Hypothalamus (tissue), 51 donors: Measurements from ENCODE around the gene TTC7B.

Experiments
- DNase-seq, 51 donors: peaks; one replicate each; lab custom pipeline; 2025; lab: John Stamatoyannopoulos, UW

The TTC7B gene

GRCh38 chr14:90678420-90678819 is 137.8 kb downstream of the TTC7B start:
- DNase-seq, result no peak

GRCh38 chr14:90677484-90678050 is 138.7 kb downstream of the TTC7B start:
- no peak for DNase-seq

- DNase-seq, result no peak
These were observed 139.3 kb downstream of the TTC7B start for GRCh38 chr14:90676912-90677311.

- no peak for DNase-seq
These were observed 139.9 kb downstream of the TTC7B start for GRCh38 chr14:90676356-90676755.

GRCh38 chr14:90675399-90675798 is 140.8 kb downstream of the TTC7B start:
- DNase-seq, result peak in 2 of 51 donors; percentile 36 to 66

GRCh38 chr14:90674716-90675115 is 141.5 kb downstream of the TTC7B start:
- no peak for DNase-seq

- no peak for DNase-seq
These were observed 142.1 kb downstream of the TTC7B start for GRCh38 chr14:90674043-90674670.

- DNase-seq, result peak in 1 of 51 donors; percentile 65
These were observed 144.6 kb downstream of the TTC7B start for GRCh38 chr14:90671382-90672234.

GRCh38 chr14:90669731-90670130 is 146.5 kb downstream of the TTC7B start:
- DNase-seq, result no peak

- DNase-seq, result no peak
These were observed 149.7 kb downstream of the TTC7B start for GRCh38 chr14:90666571-90666970.

GRCh38 chr14:90665321-90666000 is 150.8 kb downstream of the TTC7B start:
- DNase-seq, result no peak

GRCh38 chr14:90664911-90665310 is 151.3 kb downstream of the TTC7B start:
- DNase-seq, result no peak

GRCh38 chr14:90663680-90664079 is 152.6 kb downstream of the TTC7B start:
- DNase-seq, result no peak

GRCh38 chr14:90663140-90663539 is 153.1 kb downstream of the TTC7B start:
- no peak for DNase-seq

- peak in 1 of 51 donors; percentile 34 for DNase-seq
These were observed 154.4 kb downstream of the TTC7B start for GRCh38 chr14:90661866-90662265.

GRCh38 chr14:90660865-90661570 is 155.2 kb downstream of the TTC7B start:
- peak in 2 of 51 donors; percentile 33 to 50 for DNase-seq

- no peak for DNase-seq
These were observed 157.1 kb downstream of the TTC7B start for GRCh38 chr14:90659156-90659555.

- DNase-seq, result no peak
These were observed 157.7 kb downstream of the TTC7B start for GRCh38 chr14:90658541-90658967.

- DNase-seq, result peak in 28 of 51 donors; percentile 20 to 85 (median 58)
These were observed 159.3 kb downstream of the TTC7B start for GRCh38 chr14:90656973-90657372.

- DNase-seq, result no peak
These were observed 160.4 kb downstream of the TTC7B start for GRCh38 chr14:90655829-90656228.
